OCI-LY7 (cell line): ENCODE measurements around the gene EEIG1. TPM values are rescaled to one million over a fixed set of nuclear protein-coding genes. Genes with fewer than 3 reads are reported as not detected.
A peak's percentile ranks its signal among the peaks of the same experiment; 100 is the strongest.

Source experiments
- BruUV-seq: library from RNA; stranded (reverse); fragments of 400-500 nt; replicated peaks from 2 replicates; lab custom pipeline; 2021; lab: Mats Ljungman, UMichigan
- CTCF ChIA-PET: fragments of 300-600 bp; sonication (Branson Sonifier 250); formaldehyde crosslinking; loops from one replicate; lab custom pipeline; 2022; ENCODE audit warnings: antibody characterized with exemption; ENCODE audit not compliant: unreplicated experiment; lab: Charles Lee
- POLR2A ChIA-PET: fragments of 300-600 bp; sonication (Branson Sonifier 250); formaldehyde crosslinking; loops from one replicate; lab custom pipeline; 2022; ENCODE audit warnings: antibody characterized with exemption; lab: Charles Lee
- DNase-seq: peaks from one replicate; pipeline ENCODE4 v3.0.0-alpha.2; 2015; ENCODE audit warnings: low spot score
- H2AFZ ChIP-seq: fragments of 200-600 bp; sonication (generic), shearing (Covaris generic); 2 replicates; pipeline ENCODE4 v1.6.1; 2014; ENCODE audit warnings: mild to moderate bottlenecking, antibody characterized with exemption, low read length, moderate library complexity
- H3K27ac ChIP-seq: fragments of 200-600 bp; sonication (generic); 2 replicates; pipeline ENCODE4 v1.5.1; 2014; ENCODE audit warnings: mixed run types, low read depth, mild to moderate bottlenecking, moderate library complexity, low read length, inconsistent platforms; ENCODE audit not compliant: poor library complexity, severe bottlenecking
- H3K36me3 ChIP-seq: fragments of 200-600 bp; sonication (generic); 2 replicates; pipeline ENCODE4 v1.6.1; 2014; ENCODE audit warnings: mild to moderate bottlenecking, antibody characterized with exemption, low read length, moderate library complexity, mixed read lengths; ENCODE audit not compliant: insufficient read depth
- H3K4me1 ChIP-seq: fragments of 200-600 bp; sonication (generic); 2 replicates; pipeline ENCODE4 v1.5.1; 2014; ENCODE audit warnings: mild to moderate bottlenecking, low read length; ENCODE audit not compliant: insufficient read depth, poor library complexity, severe bottlenecking
- H3K4me2 ChIP-seq: fragments of 200-600 bp; sonication (generic); 2 replicates; pipeline ENCODE4 v1.6.1; 2014; ENCODE audit warnings: mild to moderate bottlenecking, low read length
- H3K4me3 ChIP-seq: fragments of 200-600 bp; sonication (generic); 2 replicates; pipeline ENCODE4 v1.5.1; 2014; ENCODE audit warnings: mild to moderate bottlenecking, low read depth, low read length; ENCODE audit not compliant: poor library complexity, severe bottlenecking
- H3K79me2 ChIP-seq: fragments of 200-600 bp; sonication (generic); 2 replicates; pipeline ENCODE4 v1.6.1; 2016; ENCODE audit warnings: low read depth, mild to moderate bottlenecking, low read length, moderate library complexity, mixed read lengths; ENCODE audit not compliant: insufficient read depth
- H3K9me2 ChIP-seq: fragments of 200-600 bp; sonication (generic); 2 replicates; pipeline ENCODE4 v1.6.1; 2016; ENCODE audit warnings: mild to moderate bottlenecking, low read length, mixed read lengths; ENCODE audit not compliant: insufficient read depth
- H3K9me3 ChIP-seq: fragments of 200-600 bp; sonication (generic); 2 replicates; pipeline ENCODE4 v1.6.1; 2014; ENCODE audit warnings: mild to moderate bottlenecking, mixed run types, low read length, mixed read lengths
- H4K20me1 ChIP-seq: fragments of 200-600 bp; sonication (generic); 2 replicates; pipeline ENCODE4 v1.6.1; 2014; ENCODE audit warnings: mild to moderate bottlenecking, antibody characterized with exemption, low read length, moderate library complexity, mixed read lengths; ENCODE audit not compliant: insufficient read depth
- EZH2phosphoT487 ChIP-seq: fragments of 200-600 bp; sonication (generic); IDR thresholded peaks from 2 replicates; pipeline ENCODE4 v1.6.1; 2018; ENCODE audit warnings: low read depth, borderline replicate concordance, mild to moderate bottlenecking, mixed run types, antibody characterized with exemption, low read length, moderate library complexity, mixed read lengths
- intact Hi-C: fragments of 100-400 bp; cut with micrococcal nuclease; formaldehyde crosslinking; loops from one replicate; pipeline ENCODE4 v1.10.0; 2022; ENCODE audit not compliant: unreplicated experiment
- total RNA-seq, 2 experiments: library from RNA; depleted of rRNA in 1 of 2; stranded (reverse); fragments of >200 nt in 1 of 2; shearing (Covaris generic) in 1 of 2; gene quantifications; 2 replicates each; pipeline ENCODE4 v1.2.3, GENCODE V29; 2014 to 2022
- TF ChIP-seq, protein P1 (sequence below): fragments of 200-600 bp; sonication (generic); conservative IDR thresholded peaks from 2 replicates; pipeline ENCODE4 v1.5.1; 2014; ENCODE audit warnings: mild to moderate bottlenecking, antibody characterized with exemption, low read length, moderate library complexity, mixed read lengths

Gene EEIG1
- total RNA-seq, 2 experiments from 2014 or later, result 25.8 to 60.1 TPM

DNA sequence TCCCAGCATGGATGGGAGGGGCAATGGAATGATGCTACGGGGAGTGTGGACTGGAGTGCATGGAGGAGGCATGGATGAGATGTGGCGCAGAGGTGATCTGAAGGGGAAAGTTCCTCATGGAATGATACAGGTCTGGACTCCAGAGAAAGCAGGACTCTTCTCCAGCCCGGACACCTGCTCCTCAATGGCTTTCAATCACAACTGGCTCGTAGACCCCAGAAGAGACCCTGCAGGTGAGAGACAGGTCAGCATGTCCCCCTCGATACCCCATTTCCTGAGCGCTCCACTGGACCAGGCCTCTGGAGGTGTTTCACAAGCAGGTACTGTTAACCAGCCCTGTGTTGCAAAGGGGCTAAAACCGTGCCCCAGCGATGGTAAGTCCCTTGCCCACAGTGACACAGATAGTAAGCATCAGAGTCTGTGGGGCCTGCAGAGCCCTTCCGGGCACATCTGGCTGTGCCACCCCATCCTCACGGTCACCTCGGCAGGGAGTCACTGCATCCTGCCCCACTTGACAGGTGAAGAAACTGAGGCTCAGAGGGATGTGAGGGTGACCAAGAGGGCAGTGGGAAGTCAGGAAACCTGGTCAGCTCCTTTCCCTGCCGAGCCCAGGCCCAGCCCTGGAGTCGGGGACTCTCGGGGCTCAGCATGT, 37.7 kb downstream of the EEIG1 start:
- TF ChIP-seq, protein P1, sequence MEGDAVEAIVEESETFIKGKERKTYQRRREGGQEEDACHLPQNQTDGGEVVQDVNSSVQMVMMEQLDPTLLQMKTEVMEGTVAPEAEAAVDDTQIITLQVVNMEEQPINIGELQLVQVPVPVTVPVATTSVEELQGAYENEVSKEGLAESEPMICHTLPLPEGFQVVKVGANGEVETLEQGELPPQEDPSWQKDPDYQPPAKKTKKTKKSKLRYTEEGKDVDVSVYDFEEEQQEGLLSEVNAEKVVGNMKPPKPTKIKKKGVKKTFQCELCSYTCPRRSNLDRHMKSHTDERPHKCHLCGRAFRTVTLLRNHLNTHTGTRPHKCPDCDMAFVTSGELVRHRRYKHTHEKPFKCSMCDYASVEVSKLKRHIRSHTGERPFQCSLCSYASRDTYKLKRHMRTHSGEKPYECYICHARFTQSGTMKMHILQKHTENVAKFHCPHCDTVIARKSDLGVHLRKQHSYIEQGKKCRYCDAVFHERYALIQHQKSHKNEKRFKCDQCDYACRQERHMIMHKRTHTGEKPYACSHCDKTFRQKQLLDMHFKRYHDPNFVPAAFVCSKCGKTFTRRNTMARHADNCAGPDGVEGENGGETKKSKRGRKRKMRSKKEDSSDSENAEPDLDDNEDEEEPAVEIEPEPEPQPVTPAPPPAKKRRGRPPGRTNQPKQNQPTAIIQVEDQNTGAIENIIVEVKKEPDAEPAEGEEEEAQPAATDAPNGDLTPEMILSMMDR, result no peak
- TF ChIP-seq EZH2phosphoT487, result no peak
- Histone ChIP-seq H3K4me2 (no peak overlapping the region), H3K9me3 (no peaks in the 10 kb centered on the region), H3K27ac (no peak overlapping the region), H3K9me2 (no peaks in the 10 kb centered on the region), H3K36me3 (peaks cover 84% of the 10 kb centered on the region), H2AFZ (no peak overlapping the region), H3K79me2 (no peaks in the 10 kb centered on the region), H4K20me1 (no peaks in the 10 kb centered on the region), H3K4me1 (peaks cover 29% of the 10 kb centered on the region), H3K4me3 (no peak overlapping the region)
- ChIA-PET POLR2A (interaction anchor here (0.7 kb wide), 1 partner anchor 65 kb away, joined by 3 read pairs; no protein-coding TSS in a partner anchor), CTCF (interaction anchor here (0.6 to 1.3 kb wide), 4 partner anchors 11 to 149 kb away, joined by 3 to 10 read pairs (median 4); no protein-coding TSS in a partner anchor)
- intact Hi-C loops, result loop anchor here (1.0 to 2.0 kb wide), 3 partner anchors 28 to 174 kb away; no protein-coding TSS in a partner anchor
- DNase-seq, result no peak
- BruUV-seq, result no TSS peak

DNA sequence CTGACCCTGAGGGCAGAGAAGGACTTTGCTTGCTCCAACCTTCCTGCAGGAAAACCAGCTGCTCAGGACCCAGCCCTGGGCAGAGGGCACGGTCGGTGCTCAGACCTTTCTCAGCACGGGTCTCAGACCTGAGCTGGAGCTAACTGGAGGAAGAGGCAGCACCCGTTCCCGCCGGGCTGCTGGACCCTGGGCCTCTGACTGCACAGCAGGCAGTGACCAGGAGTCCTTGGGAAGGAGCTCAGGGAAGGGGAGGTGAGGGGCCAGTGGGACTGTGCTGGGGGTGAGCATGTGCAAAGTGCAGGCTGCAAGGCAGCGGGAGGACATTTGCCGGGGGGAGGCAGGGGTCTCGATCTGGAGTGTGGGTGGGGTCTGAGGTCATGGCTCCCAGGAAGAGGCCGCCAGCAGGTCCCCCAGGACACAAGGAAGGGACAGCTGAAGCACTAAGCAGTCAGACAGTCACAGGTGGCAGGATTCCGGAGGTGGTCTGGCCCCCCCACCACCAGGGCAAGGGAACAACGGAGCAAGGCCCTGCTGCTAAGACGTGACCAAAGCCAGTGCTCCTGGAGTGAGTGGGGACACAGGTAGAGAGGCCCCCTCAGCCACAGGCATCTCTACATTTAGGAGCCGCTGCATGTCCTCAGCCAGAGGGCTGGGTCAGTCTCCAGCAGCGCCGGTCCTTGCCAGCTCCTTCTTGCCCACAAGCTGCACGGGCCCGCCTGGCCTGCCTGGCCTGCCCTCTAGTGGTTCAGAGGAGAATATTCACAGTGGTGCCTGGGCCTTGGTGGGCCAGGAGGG, 38.4 kb downstream of the EEIG1 start:
- ChIA-PET CTCF (interaction anchor here (0.6 to 1.3 kb wide), 3 partner anchors 12 to 114 kb away, joined by 3 to 4 read pairs (median 4); no protein-coding TSS in a partner anchor), POLR2A (interaction anchor here (0.6 to 1.1 kb wide), 2 partner anchors 12 to 93 kb away, joined by 3 read pairs; partner anchors contain the start of gene PIP5KL1)
- Histone ChIP-seq H3K79me2 (peaks cover under 1% of the 10 kb centered on the region; the same call in 1 of the 2 replicates), H3K4me2 (no peak overlapping the region), H4K20me1 (no peaks in the 10 kb centered on the region), H3K4me1 (peaks cover 32% of the 10 kb centered on the region), H3K9me2 (no peaks in the 10 kb centered on the region), H3K4me3 (no peak overlapping the region), H3K9me3 (no peaks in the 10 kb centered on the region), H3K36me3 (peaks cover 77% of the 10 kb centered on the region), H3K27ac (no peak overlapping the region), H2AFZ (no peak overlapping the region)
- no peak for TF ChIP-seq EZH2phosphoT487
- TF ChIP-seq, protein P1, result peak; percentile 91
- DNase-seq, result peak; percentile 72
- intact Hi-C loops, result loop anchor here (1.0 to 2.0 kb wide), 3 partner anchors 28 to 174 kb away; no protein-coding TSS in a partner anchor
- no TSS peak for BruUV-seq
